ENCODE data around the gene KLHDC9.
A peak's percentile ranks its signal among the peaks of the same experiment; 100 is the strongest.

The KLHDC9 gene

DNA sequence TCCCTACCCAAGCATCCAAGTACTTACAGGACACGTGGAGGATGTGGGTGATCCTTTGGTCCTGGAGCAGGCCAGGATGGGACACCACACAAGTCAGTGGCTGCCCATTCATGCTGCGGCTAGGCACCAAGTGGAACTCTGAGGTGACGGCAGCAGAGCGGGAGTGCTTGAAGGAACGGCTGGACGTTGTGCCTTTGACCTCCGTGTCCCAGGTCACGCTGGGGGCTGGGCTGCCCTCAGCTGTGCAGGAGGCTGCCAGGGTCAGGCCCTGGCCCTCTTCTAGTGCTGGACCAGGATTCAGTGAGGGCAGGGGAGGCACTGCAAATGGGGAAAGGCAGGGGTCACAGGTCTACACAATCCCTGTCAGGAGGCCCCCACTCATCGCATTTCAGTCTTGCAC is 20.7 kb upstream of the KLHDC9 start:
- DNase-seq: no peak

DNA sequence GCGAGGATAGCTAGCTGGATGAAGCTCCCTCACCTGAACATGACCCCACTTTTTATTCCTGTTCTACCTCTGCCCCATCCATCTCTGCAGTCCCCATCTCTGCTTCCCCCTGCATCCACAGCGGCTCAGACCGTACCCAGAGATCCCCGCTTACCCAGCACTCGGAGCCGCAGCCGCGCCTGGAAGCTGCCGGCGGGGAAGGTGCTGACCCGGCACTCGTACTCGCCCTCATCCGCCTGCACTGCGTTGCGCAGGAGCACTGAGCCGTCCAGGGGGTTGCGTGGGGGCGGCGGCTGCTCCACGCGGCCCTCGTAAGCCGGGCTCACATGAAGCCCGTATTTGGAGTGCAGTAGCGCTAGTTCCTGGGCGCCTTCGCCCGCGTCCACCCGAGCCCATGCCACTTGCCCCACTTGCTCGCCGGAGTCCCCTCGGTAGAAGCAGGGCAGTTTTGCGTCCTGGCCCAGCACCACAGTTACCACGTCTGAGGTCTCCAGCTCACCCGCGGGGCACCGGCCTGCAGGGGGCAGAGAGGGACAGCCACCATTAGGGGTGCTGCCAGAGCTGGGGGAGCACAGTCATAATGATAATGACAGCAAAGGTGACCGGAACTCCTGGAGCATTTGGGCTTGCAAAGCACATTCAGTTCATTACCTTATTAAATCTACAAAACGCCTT is 18.6 kb upstream of the KLHDC9 start:
- DNase-seq: no peak

DNA sequence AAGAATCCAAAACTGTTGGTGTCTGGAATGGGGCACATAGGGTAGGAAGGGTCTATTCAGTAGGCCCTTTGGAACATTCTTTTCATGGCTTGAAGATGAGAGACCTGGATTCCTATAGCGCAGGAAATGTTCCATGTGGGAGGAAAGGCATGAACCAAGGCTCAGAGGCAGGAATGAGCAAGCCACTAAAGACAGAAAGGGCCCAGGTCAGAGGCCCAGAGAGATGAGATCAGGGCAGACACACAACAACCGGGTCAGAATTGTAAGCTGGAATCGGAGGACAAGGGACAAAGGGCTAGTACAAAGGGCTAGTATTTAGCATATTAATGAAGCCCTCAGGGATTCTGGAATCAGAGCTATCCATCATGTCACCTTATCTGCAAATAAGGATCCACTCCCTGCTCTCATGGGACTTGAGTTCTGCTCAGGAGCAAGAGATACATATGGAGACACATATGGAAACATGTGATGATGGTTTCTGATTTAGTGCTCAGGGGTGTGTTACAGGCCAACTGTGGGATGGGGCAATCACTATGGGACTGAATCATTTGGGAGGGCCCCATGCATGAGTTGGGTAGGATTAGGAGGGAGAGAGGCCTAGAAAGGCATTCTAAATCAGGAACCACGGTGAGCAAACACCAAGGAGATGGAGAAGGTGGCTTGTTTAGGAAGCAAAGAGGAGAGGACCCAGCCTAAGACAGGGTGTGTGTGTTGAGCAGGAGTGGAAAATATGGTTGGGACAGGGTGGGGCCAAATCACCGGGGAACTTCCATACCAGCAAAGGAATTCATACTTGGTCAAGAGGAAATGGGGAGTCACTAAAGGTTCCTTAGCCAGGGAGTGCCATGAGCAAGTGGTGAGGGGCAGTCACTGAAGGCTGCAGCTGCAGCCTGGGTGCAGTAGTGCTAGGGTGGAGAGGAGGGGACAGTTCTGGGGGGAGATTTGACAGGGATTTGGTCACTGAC is 17.4 kb upstream of the KLHDC9 start:
- DNase-seq: no peak

DNA sequence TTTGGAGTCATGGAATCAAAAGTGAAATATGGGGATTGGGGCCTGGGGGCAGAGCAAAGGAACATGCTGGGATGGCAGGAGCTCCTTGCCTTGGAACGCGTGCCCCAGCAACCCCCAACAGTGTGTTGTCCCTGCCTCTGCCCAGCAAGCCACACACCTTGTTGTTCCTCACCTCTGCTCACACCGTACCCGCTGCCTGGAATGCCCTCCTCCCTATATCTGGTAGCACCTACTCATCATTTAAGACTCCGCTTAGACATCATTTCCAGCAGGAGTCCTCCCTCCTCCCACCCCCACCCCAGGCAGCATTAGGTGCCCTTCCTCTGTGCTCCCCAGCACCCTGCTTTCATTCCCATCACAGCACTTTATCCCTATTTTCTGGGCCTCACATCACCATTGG is 16.6 kb upstream of the KLHDC9 start:
- DNase-seq: no peak

DNA sequence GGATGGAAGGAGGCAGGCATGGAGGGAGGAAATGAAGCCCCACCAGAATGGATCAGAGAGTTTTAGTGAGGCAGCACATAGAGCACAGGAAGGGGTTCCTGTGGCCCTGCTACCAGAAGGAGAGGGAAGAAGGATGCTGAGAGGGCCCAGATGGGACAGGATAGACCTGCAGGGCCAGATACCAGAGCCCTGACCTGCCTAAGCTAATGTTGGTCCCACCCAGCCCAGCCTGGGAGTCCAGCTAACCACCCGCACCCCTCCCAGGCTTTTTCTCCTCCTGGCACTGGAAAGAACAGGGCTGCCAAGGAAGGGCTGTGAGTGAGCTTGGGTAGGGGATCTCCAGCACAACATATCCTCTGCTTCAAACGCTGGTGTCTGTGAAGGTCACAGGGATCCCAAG is 15.7 kb upstream of the KLHDC9 start:
- no peak for DNase-seq

DNA sequence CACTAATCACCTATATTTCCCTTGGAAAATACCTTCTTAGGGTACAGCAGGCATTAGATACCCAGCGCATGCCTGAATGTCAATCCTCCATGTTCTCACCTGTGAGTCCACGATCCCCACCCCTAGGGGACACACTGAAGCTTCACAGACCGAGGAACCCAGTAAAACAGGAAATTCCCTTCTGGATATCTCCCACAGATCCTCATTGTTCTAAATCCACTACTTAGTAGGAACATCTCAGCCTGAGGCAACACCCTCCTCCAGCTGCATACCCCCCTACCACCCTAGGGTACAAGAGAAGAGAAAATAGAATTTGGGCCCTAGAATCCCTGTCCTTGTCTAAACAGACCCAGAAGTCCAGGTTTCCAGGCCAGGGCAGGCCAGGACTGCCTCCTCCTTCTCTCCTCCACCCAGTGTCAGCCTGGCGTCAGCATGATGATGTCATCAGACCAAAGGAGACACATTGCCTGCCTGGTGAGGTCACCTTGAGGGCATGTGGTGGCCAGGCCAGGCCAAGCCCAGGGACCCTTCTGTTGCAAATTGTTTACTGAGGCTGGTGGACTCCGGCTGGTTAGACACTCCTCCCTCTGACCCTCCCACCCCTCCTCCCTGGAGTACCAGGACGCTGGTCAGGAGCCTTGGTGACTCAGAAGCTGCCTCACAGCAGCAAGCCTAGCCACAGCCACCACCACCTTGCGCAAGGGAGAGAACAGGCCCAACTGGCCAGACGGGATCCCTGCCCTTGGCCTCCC is 15.0 kb upstream of the KLHDC9 start:
- peak; percentile 73 for DNase-seq

DNA sequence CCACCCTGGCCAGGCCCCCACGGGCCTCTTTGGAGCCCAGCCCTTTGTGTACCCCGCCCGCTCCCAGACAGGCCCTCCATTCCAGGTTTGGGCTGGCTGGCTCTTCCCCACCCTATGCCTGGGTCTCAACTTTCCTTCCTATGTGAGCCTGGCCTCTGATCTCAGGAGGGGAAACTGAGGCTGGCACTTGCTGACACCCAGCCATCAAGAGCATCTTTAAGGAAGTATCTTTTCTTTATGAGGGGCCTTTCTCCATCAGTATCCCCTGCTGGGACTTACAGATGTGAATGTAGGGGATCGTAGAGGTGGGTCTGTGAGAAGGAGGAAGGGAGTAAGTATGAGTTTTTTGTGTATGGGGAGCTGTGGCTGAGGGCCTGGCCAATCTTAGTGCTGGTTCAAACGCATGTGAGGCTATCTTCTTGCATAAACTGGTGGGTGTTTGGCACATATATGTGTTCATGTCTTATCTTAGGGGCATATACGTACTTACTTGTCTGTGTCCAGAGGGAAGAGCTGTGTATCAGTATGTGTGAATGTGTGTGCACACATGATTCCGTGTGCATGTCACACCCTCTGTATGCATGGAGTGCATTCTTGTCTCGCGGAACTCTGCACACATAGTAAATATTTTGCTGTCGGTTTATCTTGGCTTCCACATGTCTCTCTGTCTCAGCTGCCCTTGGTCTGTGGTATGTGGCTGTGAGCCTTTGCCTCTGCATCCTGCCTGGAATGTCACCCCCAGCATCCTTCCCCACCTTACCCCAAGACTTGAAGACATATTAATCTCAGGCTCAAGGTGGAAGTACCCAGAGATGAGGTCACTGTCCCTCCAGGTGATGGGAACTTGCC is 14.2 kb upstream of the KLHDC9 start:
- DNase-seq: no peak

DNA sequence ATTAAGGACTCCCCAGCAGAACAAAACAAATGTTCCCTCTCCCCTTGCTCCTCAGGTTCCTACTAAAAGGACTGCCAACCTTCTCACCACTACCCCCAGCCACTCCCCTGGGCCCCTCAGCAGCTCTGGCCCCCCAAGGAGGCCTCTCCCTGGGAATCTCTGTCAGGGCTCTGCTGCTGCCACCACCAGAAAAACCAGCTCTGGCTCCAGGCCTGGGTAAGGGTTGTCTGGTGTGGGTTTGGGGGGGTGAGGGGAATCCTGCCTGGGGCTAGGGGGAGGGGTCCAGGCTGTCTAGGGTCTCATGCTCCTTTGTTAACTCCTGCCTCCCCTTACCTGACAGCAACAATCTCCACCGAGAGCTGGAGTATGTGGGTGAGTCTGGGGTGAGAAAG is 13.6 kb upstream of the KLHDC9 start:
- DNase-seq: no peak

DNA sequence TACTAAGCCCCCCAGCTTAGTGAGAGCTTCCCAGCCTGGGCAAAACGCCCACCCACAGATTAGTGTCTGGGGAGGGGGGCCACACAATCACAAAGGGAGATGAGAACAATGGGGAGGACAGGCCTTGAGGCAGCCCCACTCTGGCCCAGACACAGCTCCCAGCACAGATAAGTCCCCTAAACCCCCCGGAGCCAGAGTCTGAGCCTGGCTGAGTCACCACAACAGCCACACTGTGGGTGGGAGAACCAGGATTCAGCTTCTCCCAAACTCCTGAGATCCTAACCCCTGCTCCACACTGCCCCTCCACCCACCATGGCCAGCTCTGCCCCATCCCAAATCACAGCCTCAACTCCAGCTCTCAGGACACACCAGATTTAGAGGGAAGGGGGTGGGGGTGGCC is 13.0 kb upstream of the KLHDC9 start:
- DNase-seq: no peak

DNA sequence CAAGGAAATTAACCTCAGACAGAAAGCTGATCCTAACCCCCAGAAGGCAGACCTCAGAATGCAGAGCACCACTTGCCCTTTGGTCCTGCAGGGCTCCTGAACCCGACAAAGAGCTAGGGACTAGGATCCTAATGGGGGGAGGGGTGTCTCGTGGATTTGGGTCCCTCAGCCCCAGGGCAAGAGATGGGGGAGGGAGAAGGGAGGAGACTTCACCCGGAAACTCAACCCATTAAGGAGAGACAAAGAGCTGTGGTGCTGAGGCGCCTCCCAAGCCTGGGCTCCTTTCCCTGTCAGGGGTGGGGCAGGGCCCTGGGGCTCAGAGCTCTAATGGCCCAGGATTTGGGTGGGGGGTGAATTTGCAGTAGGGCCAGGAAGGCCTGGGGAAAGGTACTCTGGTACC is 11.7 kb upstream of the KLHDC9 start:
- no peak for DNase-seq

DNA sequence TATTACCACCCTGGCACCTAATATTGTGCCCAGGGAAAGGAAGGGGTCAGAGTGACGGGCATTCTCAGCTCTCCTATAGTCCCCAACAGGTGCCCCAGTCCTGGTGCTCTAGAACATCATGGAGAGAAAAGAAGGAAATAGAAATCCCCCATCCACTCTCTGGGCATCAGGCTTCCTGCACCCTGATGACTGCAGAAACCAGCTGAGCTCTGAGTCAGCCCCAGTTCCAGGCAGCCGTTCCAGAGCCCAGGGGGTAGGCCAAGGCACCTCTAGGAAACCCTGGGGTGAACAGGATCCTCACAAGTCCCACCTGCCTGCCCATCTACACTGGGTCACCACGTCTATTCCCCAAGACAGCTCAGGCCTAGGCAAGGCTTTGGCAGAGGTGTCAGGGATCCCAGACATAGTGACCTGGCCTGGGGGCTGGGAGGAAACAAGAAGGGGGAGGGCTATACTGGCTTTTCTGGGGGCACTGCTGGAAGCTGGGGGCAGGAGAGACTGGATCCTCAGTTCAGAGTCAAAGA is 9.5 kb upstream of the KLHDC9 start:
- no peak for DNase-seq

DNA sequence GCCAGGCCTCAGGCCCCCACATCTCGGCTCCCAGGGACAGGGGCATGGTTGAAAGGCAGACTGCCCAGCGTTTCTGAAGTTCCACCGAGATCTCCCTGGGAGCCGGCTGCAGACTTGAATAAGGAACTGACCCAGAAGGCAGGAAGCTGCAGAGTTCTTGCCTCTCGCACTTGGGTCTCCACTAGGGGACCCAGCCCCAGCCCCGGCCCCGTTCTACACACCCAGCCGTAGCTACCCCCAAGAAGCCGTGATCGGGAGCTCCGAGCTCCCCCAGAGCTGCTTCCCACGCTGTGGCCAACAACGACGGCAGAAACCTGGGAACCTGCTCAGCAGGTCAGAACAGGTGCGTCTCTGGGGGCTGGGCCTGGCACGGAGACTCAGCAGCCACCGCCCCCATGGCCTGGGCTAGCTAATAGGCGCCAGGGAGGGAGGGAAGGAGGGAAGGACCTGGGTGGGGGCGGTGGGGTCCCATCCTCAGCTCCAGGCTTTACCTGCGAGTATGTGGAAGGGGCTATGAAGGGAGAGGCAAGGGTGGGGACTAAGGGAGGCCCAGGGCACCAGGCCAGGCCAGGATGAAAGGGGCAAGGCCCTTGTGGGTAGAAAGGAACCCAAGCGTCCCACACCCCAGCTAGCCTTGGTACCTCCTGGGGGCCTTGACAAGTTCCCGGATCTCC is 8.8 kb upstream of the KLHDC9 start, which contains the start of gene NECTIN4:
Gene NECTIN4, minus strand, starts transcription at position 308 of the 674 bp plus-strand sequence. Its CDS starts 262 bp downstream, at position 46.
- no peak for DNase-seq

DNA sequence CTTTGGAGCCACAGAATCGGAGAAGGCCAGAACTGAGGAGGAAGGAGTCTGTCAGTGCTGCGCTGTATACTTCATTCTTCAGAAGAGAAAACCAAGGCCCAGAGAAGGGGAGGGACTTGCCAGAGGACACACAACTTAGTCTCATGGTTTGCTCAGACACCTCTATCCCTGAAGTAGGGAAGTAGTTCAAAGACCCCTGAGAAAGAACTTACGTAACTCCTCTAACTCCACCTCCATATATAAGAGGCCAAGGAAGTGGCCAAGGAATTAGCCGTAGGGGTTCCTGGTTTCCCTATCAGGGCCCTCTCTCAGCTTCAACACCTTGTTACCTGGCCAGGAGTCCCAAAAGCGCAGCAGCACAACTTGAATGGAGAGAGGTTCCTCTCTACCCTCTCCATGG is 8.2 kb upstream of the KLHDC9 start:
- DNase-seq: no peak

DNA sequence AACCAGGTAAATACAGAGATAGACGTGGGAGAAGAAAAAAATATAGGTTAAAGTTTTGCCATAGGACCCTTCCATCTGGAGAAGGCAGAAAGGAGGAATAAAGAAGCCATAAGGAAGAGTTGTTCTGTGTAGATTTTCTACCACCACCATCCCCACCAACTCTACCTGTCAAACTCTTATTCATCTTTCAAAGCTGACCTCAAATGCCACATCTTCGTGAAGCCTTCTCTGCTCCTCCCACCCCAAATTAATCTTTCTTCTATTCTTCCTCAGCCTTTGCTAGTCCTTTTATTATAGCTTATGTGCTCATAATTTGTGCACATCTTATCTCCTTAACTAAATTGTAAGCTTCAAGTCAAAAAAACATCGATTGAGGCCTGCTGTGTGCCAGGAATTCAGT is 7.5 kb upstream of the KLHDC9 start:
- DNase-seq: no peak

DNA sequence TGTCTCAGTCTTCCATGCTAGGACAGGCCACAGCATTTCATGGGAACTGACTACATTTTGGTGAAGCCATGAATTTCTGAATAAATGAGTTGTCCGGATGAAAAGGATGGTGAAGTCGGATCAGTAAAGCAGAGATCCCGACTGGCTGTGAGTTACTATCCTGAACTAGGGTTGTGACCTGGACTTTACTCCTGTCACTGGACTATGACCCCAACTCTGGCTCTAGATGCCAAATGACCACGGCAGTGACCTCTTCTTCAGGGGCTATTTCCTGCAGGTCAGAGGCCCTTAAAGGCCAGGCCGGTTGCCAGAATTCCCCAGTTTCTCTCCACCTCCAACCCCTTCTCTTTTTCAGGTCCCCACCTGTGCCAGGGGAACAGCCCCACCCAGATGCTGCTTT is 7.1 kb upstream of the KLHDC9 start:
- DNase-seq: no peak

DNA sequence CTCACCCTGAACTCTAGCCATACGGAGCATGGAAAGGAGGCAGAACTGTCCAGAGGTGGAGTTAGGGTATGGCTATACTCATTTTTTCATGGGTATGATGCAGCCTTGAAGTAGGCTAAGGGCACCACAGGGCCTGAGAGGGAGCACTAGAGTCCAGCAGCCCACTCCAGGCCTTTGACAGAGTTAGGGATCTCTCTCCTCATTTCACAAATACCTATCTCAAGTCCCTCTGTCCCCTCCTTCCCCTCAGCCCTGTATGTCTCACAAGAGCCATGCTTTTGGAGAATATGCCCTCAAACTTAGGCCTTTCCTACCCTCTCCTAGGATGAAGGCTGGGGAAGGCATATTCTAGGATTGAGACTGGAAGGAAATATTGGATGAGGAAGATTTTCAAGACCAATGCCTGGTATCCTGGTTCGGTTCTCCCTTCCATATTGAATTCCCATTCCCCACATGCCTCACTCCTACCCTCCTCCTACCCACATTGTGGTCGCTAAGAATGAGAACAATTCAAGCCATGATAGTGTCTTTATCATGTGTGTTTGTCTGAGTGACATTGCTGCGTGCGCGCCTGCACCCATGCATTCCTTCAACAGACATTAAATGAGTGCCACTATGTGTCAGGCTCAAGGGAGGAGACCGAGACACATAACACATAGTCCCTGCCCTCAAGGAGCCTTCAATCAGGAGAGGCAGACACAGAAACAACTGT is 6.2 kb upstream of the KLHDC9 start:
- DNase-seq: no peak

DNA sequence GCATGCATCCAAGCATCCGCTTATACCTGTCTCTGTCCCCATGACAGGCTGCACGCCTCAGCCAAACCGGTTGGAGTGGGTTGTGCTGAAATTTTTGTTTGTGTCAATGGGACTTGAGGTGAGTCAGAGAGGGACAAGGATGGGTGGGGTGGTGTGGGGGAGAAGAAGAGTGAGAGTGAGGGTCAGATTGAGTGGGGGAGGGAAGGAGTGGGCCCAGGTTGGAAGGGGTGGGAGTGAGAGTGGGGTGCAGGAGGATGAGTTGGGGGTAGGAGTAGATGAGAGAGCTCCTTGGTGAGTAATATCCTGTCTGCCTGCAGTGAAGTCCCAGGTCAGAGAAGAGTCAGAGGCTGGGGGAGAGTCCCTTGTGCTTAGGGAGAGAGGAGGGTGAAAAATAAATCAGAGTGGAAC is 5.5 kb upstream of the KLHDC9 start:
- no peak for DNase-seq

DNA sequence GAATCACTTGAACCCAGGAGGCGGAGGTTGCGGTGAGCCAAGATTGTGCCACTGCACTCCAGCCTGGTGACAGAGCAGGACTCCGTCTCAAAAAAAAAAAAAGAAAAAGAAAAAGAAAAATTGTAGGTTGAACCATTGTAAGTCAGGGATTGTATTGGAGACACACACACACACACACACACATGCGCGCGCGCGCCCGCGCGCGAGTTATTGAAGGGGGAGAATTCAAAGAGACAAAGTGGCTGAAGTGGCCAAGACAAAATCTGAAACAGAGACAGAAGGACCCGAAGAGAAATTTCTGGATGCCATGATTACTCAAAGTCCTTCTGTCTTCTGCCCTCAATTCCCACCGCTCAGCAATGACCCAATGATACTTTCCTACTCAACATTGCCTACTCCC is 3.7 kb upstream of the KLHDC9 start:
- no peak for DNase-seq

DNA sequence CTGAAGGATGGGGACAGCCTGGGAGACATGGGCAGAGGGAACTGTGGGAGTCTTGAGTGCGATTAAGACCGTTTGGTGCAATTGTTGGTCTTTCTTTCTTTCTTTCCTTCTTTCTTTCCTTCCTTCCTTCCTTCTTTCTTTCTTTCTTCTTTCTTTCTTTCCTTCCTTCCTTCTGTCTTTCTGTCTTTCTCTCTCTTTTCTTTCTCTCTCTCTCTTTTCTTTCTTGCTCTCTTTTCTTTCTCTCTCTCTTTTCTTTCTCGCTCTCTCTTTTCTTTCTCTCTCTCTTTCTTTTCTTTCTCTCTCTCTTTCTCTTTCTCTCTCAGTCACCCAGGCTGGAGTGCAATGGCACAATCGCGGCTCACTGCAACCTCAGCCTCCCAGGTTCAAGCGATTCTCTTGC is 2.9 kb upstream of the KLHDC9 start:
- DNase-seq: no peak

DNA sequence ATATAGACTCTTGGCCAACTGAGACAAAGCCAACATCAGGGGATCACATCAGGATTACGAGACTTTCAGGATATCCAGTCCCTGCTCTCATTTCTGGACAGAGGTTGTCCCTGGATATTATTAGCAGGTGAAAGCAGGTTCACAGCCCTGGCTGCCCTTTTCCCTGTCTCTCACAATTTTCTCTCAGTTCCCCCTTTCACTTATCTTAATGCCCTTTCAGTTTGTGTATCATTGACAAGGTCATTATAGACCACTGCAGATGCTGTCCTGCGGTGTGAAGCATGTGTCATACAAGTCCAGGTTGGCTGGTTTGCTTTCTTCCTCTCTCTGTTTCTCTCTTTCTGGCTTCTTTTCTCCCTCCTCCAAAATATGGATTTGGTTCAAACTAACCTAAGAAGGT is 2.1 kb upstream of the KLHDC9 start:
- DNase-seq: no peak

DNA sequence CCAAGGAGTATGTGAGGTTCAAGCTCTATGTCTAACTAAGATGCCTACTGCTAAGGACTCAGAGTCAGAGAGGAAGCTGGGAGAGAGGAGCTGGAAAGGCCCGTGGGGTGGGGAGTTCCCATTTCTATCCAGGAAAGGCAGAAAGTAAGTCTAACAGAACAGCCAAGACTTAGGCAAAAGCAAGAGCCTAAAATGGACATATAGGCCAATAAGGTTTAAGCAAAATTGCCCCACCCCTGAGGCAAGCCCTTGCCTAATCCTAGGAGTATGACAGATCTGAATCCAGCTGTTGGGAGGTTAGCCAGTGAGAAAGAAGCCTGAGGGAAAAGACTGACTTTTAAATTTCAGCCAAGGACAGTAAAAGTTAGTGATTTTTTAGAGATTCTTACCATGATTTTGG is 1.6 kb upstream of the KLHDC9 start:
- DNase-seq: no peak

Data from T1000 (cell line).